Stimulated activated CD8-positive, alpha-beta memory T cell treated with anti-CD3 and anti-CD28 coated beads, Interleukin-12 subunit alpha, Interleukin-12 subunit beta, amount 100 ng/mL, for 1 hour (primary cell): ENCODE results near the gene SBK3.
"Not testable (repeated sequence)": the region's sequence is repeated elsewhere in the genome, so short reads cannot be mapped to it uniquely, and the experiment has no call there.

ENCODE experiments used
- DNase-seq: peaks from one replicate; pipeline ENCODE4 v3.0.0-alpha.2; 2020; ENCODE audit warnings: low read depth

The SBK3 gene

GRCh38 chr19:55540619-55541018, 4.7 kb downstream of the SBK3 start:
- DNase-seq: no peak

- DNase-seq: no peak
These were observed 6.0 kb downstream of the SBK3 start for GRCh38 chr19:55539090-55539984.

GRCh38 chr19:55538132-55538531, 7.2 kb downstream of the SBK3 start:
- no peak for DNase-seq

- no peak for DNase-seq
These were observed 7.6 kb downstream of the SBK3 start for GRCh38 chr19:55537741-55538111.

- no peak for DNase-seq
These were observed 8.2 kb downstream of the SBK3 start, which contains the start of gene SBK2 for GRCh38 chr19:55536951-55537740. Gene SBK2 (minus strand): TSS chr19:55537133. CDS start chr19:55536294, 839 bp downstream.

- no peak for DNase-seq
These were observed 9.0 kb downstream of the SBK3 start for GRCh38 chr19:55536366-55536765.

GRCh38 chr19:55535965-55536350, 9.4 kb downstream of the SBK3 start:
- no peak for DNase-seq

- no peak for DNase-seq
These were observed 10.0 kb downstream of the SBK3 start for GRCh38 chr19:55535173-55535964.

GRCh38 chr19:55534280-55534679, 11.1 kb downstream of the SBK3 start:
- not testable (repeated sequence) for DNase-seq

- no peak for DNase-seq
These were observed 14.3 kb downstream of the SBK3 start for GRCh38 chr19:55530996-55531395.

- no peak for DNase-seq
These were observed 15.6 kb downstream of the SBK3 start for GRCh38 chr19:55529636-55530234.

- no peak for DNase-seq
These were observed 17.1 kb downstream of the SBK3 start for GRCh38 chr19:55528030-55528803.

- no peak for DNase-seq
These were observed 17.9 kb downstream of the SBK3 start for GRCh38 chr19:55527197-55528029.

- DNase-seq: no peak
These were observed 18.8 kb downstream of the SBK3 start for GRCh38 chr19:55526216-55527196.

GRCh38 chr19:55525289-55526101, 19.8 kb downstream of the SBK3 start:
- no peak for DNase-seq

- no peak for DNase-seq
These were observed 24.6 kb downstream of the SBK3 start for GRCh38 chr19:55520691-55521292.

GRCh38 chr19:55519451-55520311, 25.7 kb downstream of the SBK3 start:
- DNase-seq: no peak
